ENCODE results near the gene GRAMD4. TPM values are rescaled to one million over a fixed set of nuclear protein-coding genes. Genes with fewer than 3 reads are reported as not detected.

The GRAMD4 gene
- total and polyA plus RNA-seq, 10 of the 15 experiments (the other 5 are each of a cell fraction or from before 2014, with no cell fraction given), result 0.21 to 45.5 (median 10.6) TPM

DNA sequence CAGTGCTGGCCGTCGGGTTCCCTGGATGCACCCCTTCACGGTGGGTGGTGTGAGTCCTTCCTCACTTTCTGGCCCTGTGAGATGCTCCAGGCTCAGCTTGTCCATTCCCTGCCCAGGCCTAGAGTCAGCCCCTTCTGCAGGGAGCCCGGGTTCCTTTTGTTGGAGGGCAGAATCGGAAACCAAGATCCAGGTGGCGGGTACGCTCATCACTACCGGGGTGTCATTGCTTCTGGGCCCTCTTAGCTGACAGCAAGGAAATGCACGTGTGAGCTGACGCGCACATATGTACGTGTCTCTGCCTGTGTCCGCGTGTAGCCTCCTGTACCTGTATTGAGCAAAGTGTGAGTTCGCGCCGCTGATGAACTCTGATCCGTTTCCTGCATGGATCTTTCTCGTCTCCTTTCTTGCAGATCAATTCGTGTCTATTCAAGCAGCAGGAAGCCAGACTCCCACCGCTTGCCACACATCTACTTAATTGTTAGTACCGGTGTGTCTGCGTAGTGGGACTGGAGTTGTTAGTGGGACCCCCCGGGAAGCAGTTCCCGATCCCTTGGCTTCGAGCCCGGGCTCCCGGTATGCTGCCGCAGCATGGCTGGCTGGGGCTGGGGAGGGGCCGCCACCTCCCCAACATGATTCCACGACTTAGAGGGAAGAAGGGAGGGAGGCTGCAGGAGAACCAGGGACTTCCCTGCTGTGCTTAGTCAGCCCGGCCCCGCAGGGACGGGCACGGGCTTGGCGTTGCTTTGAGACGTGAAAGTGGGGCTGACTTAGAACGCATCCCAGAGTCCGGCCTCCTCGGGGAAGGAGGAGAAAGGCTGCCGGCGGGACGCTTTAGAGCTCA lies 35.9 kb upstream of the GRAMD4 start:
- DNase-seq (ENCODE audit: low read depth, low spot score), result no peak
- no peak overlapping the region for H3K4me2 ChIP-seq (ENCODE audit: control insufficient read depth, insufficient read depth)
- H3K79me2 ChIP-seq (ENCODE audit: control insufficient read depth, insufficient read depth, low read length), result peaks cover 5% of the 10 kb centered on the region
- no peak for ATAC-seq
- H3K4me1 ChIP-seq (ENCODE audit: control insufficient read depth, insufficient read depth, low read length), result peaks cover 50% of the 10 kb centered on the region
- no peak overlapping the region for H3K27ac ChIP-seq (ENCODE audit: control insufficient read depth, insufficient read depth)
- no peak for FAIRE-seq
- H3K9me3 ChIP-seq (replicated peaks; ENCODE audit: control insufficient read depth, insufficient read depth, low read length), result no peaks in the 10 kb centered on the region
- no peaks in the 10 kb centered on the region for H3K27me3 ChIP-seq (replicated peaks in 1 of 2; ENCODE audit: control insufficient read depth in 2 of 2, insufficient read depth in 2 of 2, low read length in 1 of 2)
- BruUV-seq (replicated peaks), result no TSS peak
- RAD21 ChIA-PET (ENCODE audit: unreplicated experiment), result no interaction called here
- CTCF ChIA-PET, result interaction anchor here (2.9 kb wide), 1 partner anchor 21 kb away, joined by 11 read pairs; no protein-coding TSS in a partner anchor
- H2AFZ ChIP-seq (ENCODE audit: control insufficient read depth, low read depth, low read length), result no peak overlapping the region
- TF ChIP-seq TCF12 (IDR thresholded peaks at IDR 0.05; ENCODE audit: low read depth, low read length), result no peak
- intact Hi-C loops (cut with micrococcal nuclease; ENCODE audit: unreplicated experiment) (no loop called here), in situ Hi-C loops (cut with MboI) (no loop called here)
- no peaks in the 10 kb centered on the region for H3K36me3 ChIP-seq (ENCODE audit: control insufficient read depth in 2 of 2, insufficient read depth in 2 of 2, low read length in 1 of 2)
- H4K20me1 ChIP-seq (ENCODE audit: control insufficient read depth, insufficient read depth), result no peaks in the 10 kb centered on the region
- H3K4me3 ChIP-seq, result no peak overlapping the region
- SMC1A ChIA-PET (ENCODE audit: uncharacterized antibody, unreplicated experiment), result no interaction called here
- H3K9ac ChIP-seq (ENCODE audit: control insufficient read depth, insufficient read depth, low read length), result no peak overlapping the region
- WGBS (ENCODE audit: insufficient coverage, insufficient replicate concordance, low lambda C conversion rate, missing lambda C conversion rate), result 85% methylated on average over 43 of the region's 43 CpGs
- POLR2A ChIA-PET, result no interaction called here

DNA sequence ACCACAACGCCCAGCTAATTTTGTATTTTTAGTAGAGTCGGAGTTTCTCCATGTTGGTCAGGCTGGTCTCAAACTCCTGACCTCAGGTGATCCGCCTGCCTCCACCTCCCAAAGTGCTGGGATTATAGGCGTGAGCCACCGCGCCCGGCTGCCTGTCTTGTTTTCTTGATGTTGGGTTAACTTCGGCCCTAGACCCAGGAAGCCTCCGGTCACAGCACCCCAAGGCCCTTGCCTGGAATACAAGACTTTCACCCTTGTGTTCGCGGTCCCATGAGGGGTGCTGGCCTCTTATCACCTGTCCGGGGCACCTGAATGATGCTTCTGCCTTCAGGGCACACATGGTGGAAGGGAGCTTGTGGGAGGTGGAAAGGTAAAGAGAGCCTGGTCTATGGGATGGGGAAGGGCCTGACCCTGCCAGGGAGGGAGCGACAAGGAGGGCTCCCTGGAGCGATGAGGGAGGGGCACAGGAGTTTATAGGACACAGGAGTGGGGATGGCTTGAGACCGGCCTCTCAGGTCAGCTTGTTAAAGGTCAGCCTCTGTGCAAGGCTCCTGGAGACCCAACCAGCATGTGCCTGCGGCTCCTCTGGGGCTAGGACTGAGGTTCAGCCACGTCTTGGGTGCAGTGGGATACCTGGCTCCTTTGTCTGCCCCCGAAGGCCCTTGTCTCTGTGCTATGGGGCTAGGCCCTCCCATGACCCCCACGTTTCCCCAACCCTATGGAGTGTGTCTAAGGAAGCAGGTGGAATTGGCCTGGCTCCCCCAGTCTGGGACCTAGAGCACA lies 34.7 kb upstream of the GRAMD4 start:
- BruUV-seq (replicated peaks), result no TSS peak
- no peaks in the 10 kb centered on the region for H3K9me3 ChIP-seq (replicated peaks; ENCODE audit: control insufficient read depth, insufficient read depth, low read length)
- intact Hi-C loops (cut with micrococcal nuclease; ENCODE audit: unreplicated experiment) (loop anchor here (2.0 to 5.0 kb wide), 2 partner anchors 19 to 152 kb away; partner anchors contain the start of gene CERK), in situ Hi-C loops (cut with MboI) (no loop called here)
- POLR2A ChIA-PET, result no interaction called here
- CTCF ChIA-PET, result no interaction called here
- no peak overlapping the region for H2AFZ ChIP-seq (ENCODE audit: control insufficient read depth, low read depth, low read length)
- DNase-seq (ENCODE audit: low read depth, low spot score), result no peak
- no peak for ATAC-seq
- no peak overlapping the region for H3K9ac ChIP-seq (ENCODE audit: control insufficient read depth, insufficient read depth, low read length)
- no peak overlapping the region for H3K27ac ChIP-seq (ENCODE audit: control insufficient read depth, insufficient read depth)
- peaks cover 59% of the 10 kb centered on the region for H3K4me1 ChIP-seq (ENCODE audit: control insufficient read depth, insufficient read depth, low read length)
- H4K20me1 ChIP-seq (ENCODE audit: control insufficient read depth, insufficient read depth), result no peaks in the 10 kb centered on the region
- FAIRE-seq, result no peak
- no peaks in the 10 kb centered on the region for H3K27me3 ChIP-seq (replicated peaks in 1 of 2; ENCODE audit: control insufficient read depth in 2 of 2, insufficient read depth in 2 of 2, low read length in 1 of 2)
- WGBS (ENCODE audit: insufficient coverage, insufficient replicate concordance, low lambda C conversion rate, missing lambda C conversion rate), result 88% methylated on average over 19 of the region's 19 CpGs
- peaks cover 5% of the 10 kb centered on the region for H3K79me2 ChIP-seq (ENCODE audit: control insufficient read depth, insufficient read depth, low read length)
- H3K4me3 ChIP-seq, result no peak overlapping the region
- SMC1A ChIA-PET (ENCODE audit: uncharacterized antibody, unreplicated experiment), result no interaction called here
- RAD21 ChIA-PET (ENCODE audit: unreplicated experiment), result no interaction called here
- no peaks in the 10 kb centered on the region; a peak in 1 of 4 replicates for H3K36me3 ChIP-seq (ENCODE audit: control insufficient read depth in 2 of 2, insufficient read depth in 2 of 2, low read length in 1 of 2)
- no peak overlapping the region for H3K4me2 ChIP-seq (ENCODE audit: control insufficient read depth, insufficient read depth)
- TF ChIP-seq LARP7 (IDR thresholded peaks at IDR 0.05), result no peak
- no peak for TF ChIP-seq SMARCA5 (IDR thresholded peaks at IDR 0.05)
- TF ChIP-seq PAX8 (IDR thresholded peaks at IDR 0.05), result no peak
- no peak for TF ChIP-seq RB1 (IDR thresholded peaks at IDR 0.05; ENCODE audit: borderline replicate concordance)
- no peak for TF ChIP-seq CEBPB (IDR thresholded peaks at IDR 0.05; ENCODE audit: borderline replicate concordance in 1 of 2, low read depth in 2 of 2, low read length in 2 of 2)
- no peak for TF ChIP-seq IRF4 (IDR thresholded peaks at IDR 0.05; ENCODE audit: low read depth, low read length)
- no peak for TF ChIP-seq KAT2A (conservative IDR thresholded peaks at IDR 0.05; ENCODE audit: control insufficient read depth, low read depth, low read length)
- no peak for TF ChIP-seq TAF1 (IDR thresholded peaks at IDR 0.05; ENCODE audit: borderline replicate concordance, low read depth, low read length)
- no peak for TF ChIP-seq YBX1 (IDR thresholded peaks at IDR 0.05)
- TF ChIP-seq CHD1 (IDR thresholded peaks at IDR 0.05; ENCODE audit: low read depth, low read length), result no peak
- TF ChIP-seq EED (IDR thresholded peaks at IDR 0.05; ENCODE audit: low read depth), result no peak
- TF ChIP-seq, protein P1, sequence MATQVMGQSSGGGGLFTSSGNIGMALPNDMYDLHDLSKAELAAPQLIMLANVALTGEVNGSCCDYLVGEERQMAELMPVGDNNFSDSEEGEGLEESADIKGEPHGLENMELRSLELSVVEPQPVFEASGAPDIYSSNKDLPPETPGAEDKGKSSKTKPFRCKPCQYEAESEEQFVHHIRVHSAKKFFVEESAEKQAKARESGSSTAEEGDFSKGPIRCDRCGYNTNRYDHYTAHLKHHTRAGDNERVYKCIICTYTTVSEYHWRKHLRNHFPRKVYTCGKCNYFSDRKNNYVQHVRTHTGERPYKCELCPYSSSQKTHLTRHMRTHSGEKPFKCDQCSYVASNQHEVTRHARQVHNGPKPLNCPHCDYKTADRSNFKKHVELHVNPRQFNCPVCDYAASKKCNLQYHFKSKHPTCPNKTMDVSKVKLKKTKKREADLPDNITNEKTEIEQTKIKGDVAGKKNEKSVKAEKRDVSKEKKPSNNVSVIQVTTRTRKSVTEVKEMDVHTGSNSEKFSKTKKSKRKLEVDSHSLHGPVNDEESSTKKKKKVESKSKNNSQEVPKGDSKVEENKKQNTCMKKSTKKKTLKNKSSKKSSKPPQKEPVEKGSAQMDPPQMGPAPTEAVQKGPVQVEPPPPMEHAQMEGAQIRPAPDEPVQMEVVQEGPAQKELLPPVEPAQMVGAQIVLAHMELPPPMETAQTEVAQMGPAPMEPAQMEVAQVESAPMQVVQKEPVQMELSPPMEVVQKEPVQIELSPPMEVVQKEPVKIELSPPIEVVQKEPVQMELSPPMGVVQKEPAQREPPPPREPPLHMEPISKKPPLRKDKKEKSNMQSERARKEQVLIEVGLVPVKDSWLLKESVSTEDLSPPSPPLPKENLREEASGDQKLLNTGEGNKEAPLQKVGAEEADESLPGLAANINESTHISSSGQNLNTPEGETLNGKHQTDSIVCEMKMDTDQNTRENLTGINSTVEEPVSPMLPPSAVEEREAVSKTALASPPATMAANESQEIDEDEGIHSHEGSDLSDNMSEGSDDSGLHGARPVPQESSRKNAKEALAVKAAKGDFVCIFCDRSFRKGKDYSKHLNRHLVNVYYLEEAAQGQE (IDR thresholded peaks at IDR 0.05; ENCODE audit: low read depth, low read length), result no peak
- no peak for TF ChIP-seq RUNX3 (IDR thresholded peaks at IDR 0.05; ENCODE audit: low read length)
- TF ChIP-seq HCFC1 (IDR thresholded peaks at IDR 0.05; ENCODE audit: low read length), result no peak
